Chondrocyte (in vitro differentiated cells): ENCODE measurements around the gene INTS1. TPM values are rescaled to one million over a fixed set of nuclear protein-coding genes. Genes with fewer than 3 reads are reported as not detected.

Experiments
- DNase-seq: peaks from one replicate; pipeline ENCODE4 v3.0.0; 2021; ENCODE audit warnings: mixed read lengths, low spot score
- H3K27ac Mint-ChIP-seq: one replicate; pipeline ENCODE4 v1.8.0; 2021; ENCODE audit warnings: mild to moderate bottlenecking, moderate library complexity, mixed read lengths; ENCODE audit not compliant: unreplicated experiment
- H3K27me3 Mint-ChIP-seq: 2 replicates; pipeline ENCODE4 v1.8.0; 2021; ENCODE audit warnings: low read depth, mixed read lengths
- H3K36me3 Mint-ChIP-seq: 2 replicates; pipeline ENCODE4 v1.8.0; 2021; ENCODE audit warnings: low read depth, mixed read lengths
- H3K4me1 Mint-ChIP-seq: 2 replicates; pipeline ENCODE4 v1.8.0; 2021; ENCODE audit warnings: low read depth, mild to moderate bottlenecking, mixed read lengths
- H3K4me3 Mint-ChIP-seq: one replicate; pipeline ENCODE4 v1.8.0; 2021; ENCODE audit warnings: mild to moderate bottlenecking, moderate library complexity, mixed read lengths; ENCODE audit not compliant: unreplicated experiment
- H3K9me3 Mint-ChIP-seq: 2 replicates; pipeline ENCODE4 v1.8.0; 2021; ENCODE audit warnings: low read depth, mixed read lengths
- CTCF ChIP-seq: fragments of 200-600 bp; sonication (generic); IDR thresholded peaks from 2 replicates; pipeline ENCODE4 v1.5.0; 2021; ENCODE audit warnings: antibody characterized with exemption, mild to moderate bottlenecking, moderate library complexity
- total RNA-seq: library from RNA; stranded (reverse); gene quantifications from 3 replicates; pipeline ENCODE4 v1.2.1, GENCODE V29; 2021

INTS1 gene
- total RNA-seq, 1 donor from 2014 or later, result 80.4 TPM

GRCh38 chr7:1532456-1533254, 28.5 kb upstream of the INTS1 start:
- Mint-ChIP-seq H3K4me3 (peak overlapping the region; percentile 77), H3K36me3 (no peaks in the 10 kb centered on the region), H3K4me1 (peaks cover 44% of the 10 kb centered on the region), H3K27ac (peak overlapping the region; percentile 98), H3K27me3 (no peaks in the 10 kb centered on the region), H3K9me3 (no peaks in the 10 kb centered on the region)
- DNase-seq, result no peak
- no peak for TF ChIP-seq CTCF

GRCh38 chr7:1531979-1532455, 27.8 kb upstream of the INTS1 start:
- TF ChIP-seq CTCF, result no peak
- Mint-ChIP-seq H3K9me3 (no peaks in the 10 kb centered on the region), H3K4me1 (peaks cover 43% of the 10 kb centered on the region), H3K27ac (peak overlapping the region; percentile 98), H3K36me3 (no peaks in the 10 kb centered on the region), H3K27me3 (no peaks in the 10 kb centered on the region), H3K4me3 (peak overlapping the region; percentile 77)
- no peak for DNase-seq

GRCh38 chr7:1531263-1531978, 27.2 kb upstream of the INTS1 start:
- DNase-seq, result no peak
- TF ChIP-seq CTCF, result no peak
- no peaks in the 10 kb centered on the region for H3K36me3 Mint-ChIP-seq
- H3K4me1 Mint-ChIP-seq, result peaks cover 37% of the 10 kb centered on the region
- H3K27me3 Mint-ChIP-seq, result peaks cover 5% of the 10 kb centered on the region
- no peaks in the 10 kb centered on the region for H3K9me3 Mint-ChIP-seq
- H3K4me3 Mint-ChIP-seq, result peak overlapping the region; percentile 77
- peak overlapping the region; percentile 98 for H3K27ac Mint-ChIP-seq

- no peaks in the 10 kb centered on the region for H3K9me3 Mint-ChIP-seq
- no peak overlapping the region for H3K4me3 Mint-ChIP-seq
- H3K4me1 Mint-ChIP-seq, result peaks cover 34% of the 10 kb centered on the region
- H3K36me3 Mint-ChIP-seq, result no peaks in the 10 kb centered on the region
- DNase-seq, result no peak
- H3K27ac Mint-ChIP-seq, result no peak overlapping the region
- TF ChIP-seq CTCF, result no peak
- H3K27me3 Mint-ChIP-seq, result peaks cover 5% of the 10 kb centered on the region
Measured at GRCh38 chr7:1530946-1531262, 26.7 kb upstream of the INTS1 start.

- Mint-ChIP-seq H3K27me3 (peaks cover 5% of the 10 kb centered on the region), H3K4me3 (no peak overlapping the region), H3K36me3 (no peaks in the 10 kb centered on the region), H3K4me1 (peaks cover 31% of the 10 kb centered on the region), H3K27ac (no peak overlapping the region), H3K9me3 (no peaks in the 10 kb centered on the region)
- no peak for TF ChIP-seq CTCF
- peak; percentile 84 for DNase-seq
Measured at GRCh38 chr7:1529383-1530116, 25.4 kb upstream of the INTS1 start.
